ENCODE data around the gene NRIP1. TPM values are rescaled to one million over a fixed set of nuclear protein-coding genes. Genes with fewer than 3 reads are reported as not detected.
A peak's percentile ranks its signal among the peaks of the same experiment; 100 is the strongest.

NRIP1 gene
- total and polyA plus RNA-seq, 2 of the 13 experiments (the other 11 are each of a cell fraction or from before 2014, with no cell fraction given): 21.0 to 69.0 TPM

- FAIRE-seq (no peak), ATAC-seq (no peak), DNase-seq (ENCODE audit: low spot score) (no peak)
- Histone ChIP-seq H2AFZ (ENCODE audit: low read length) (no peak overlapping the region), H3K36me3 (replicated peaks in 1 of 2; ENCODE audit: control insufficient read depth in 1 of 2, insufficient read depth in 2 of 2, low read length in 2 of 2) (no peaks in the 10 kb centered on the region; a peak in 1 of 5 replicates), H3K79me2 (ENCODE audit: insufficient read depth, low read length) (peaks cover 100% of the 10 kb centered on the region), H3K4me2 (ENCODE audit: low read depth, low read length) (peak overlapping the region; percentile 43), H3K9ac (ENCODE audit: insufficient read depth, low read depth, low read length) (no peak overlapping the region), H3K27me3 (ENCODE audit: control insufficient read depth in 1 of 2, insufficient read depth in 2 of 2, low read length in 2 of 2) (no peaks in the 10 kb centered on the region; a peak in 1 of 5 replicates), H3K27ac (ENCODE audit: extremely low read length, insufficient read depth, low read length) (no peak overlapping the region), H3K9me3 (ENCODE audit: low read length) (no peaks in the 10 kb centered on the region), H4K20me1 (ENCODE audit: insufficient read depth, low read length) (peaks cover 100% of the 10 kb centered on the region), H3K4me3 (replicated peaks in 1 of 3; ENCODE audit: insufficient read depth in 1 of 3, low read depth in 2 of 3, low read length in 3 of 3) (no peak overlapping the region), H3K4me1 (ENCODE audit: insufficient read depth, low read length) (peaks cover 74% of the 10 kb centered on the region)
- 83% methylated on average over 4 of the region's 4 CpGs for WGBS (ENCODE audit: low lambda C conversion rate)
- in situ Hi-C loops (cut with HindIII; ENCODE audit: extremely low pct_ligation_motif_present, low pct_unique_long_range_greater_than_20kb): no loop called here
- TF ChIP-seq TRIM24 (CRISPR knock-in tag; IDR thresholded peaks at IDR 0.05) (no peak), ZNF558 (CRISPR knock-in tag; IDR thresholded peaks at IDR 0.05; ENCODE audit: borderline replicate concordance) (no peak), MZF1 (CRISPR knock-in tag; IDR thresholded peaks at IDR 0.05; ENCODE audit: borderline replicate concordance) (no peak), NAIF1 (CRISPR knock-in tag; IDR thresholded peaks at IDR 0.05; ENCODE audit: borderline replicate concordance) (no peak)
- BruUV-seq (replicated peaks): no TSS peak
- ChIA-PET CTCF (ENCODE audit: low intra/inter-chr PET ratio, low total read pairs) (no interaction called here), POLR2A (no interaction called here)
- intact Hi-C loops (cut with micrococcal nuclease; ENCODE audit: unreplicated experiment): no loop called here
These were observed 12.4 kb downstream of the NRIP1 start for GRCh38 chr21:15052459-15052763.

- in situ Hi-C loops (cut with HindIII; ENCODE audit: extremely low pct_ligation_motif_present, low pct_unique_long_range_greater_than_20kb): no loop called here
- ChIA-PET CTCF (ENCODE audit: low intra/inter-chr PET ratio, low total read pairs) (no interaction called here), POLR2A (interaction anchor here (0.8 kb wide), 1 partner anchor 13 kb away, joined by 3 read pairs; the partner anchor contains the start of gene NRIP1)
- ATAC-seq (peak; percentile 43), FAIRE-seq (no peak), DNase-seq (ENCODE audit: low spot score) (no peak)
- Histone ChIP-seq H3K4me3 (replicated peaks in 1 of 3; ENCODE audit: insufficient read depth in 1 of 3, low read depth in 2 of 3, low read length in 3 of 3) (peak overlapping the region in 1 of 3 experiments; percentile 2; a peak in 2 of 6 replicates), H3K36me3 (replicated peaks in 1 of 2; ENCODE audit: control insufficient read depth in 1 of 2, insufficient read depth in 2 of 2, low read length in 2 of 2) (no peaks in the 10 kb centered on the region; a peak in 1 of 5 replicates), H4K20me1 (ENCODE audit: insufficient read depth, low read length) (peaks cover 97% of the 10 kb centered on the region), H2AFZ (ENCODE audit: low read length) (no peak overlapping the region), H3K9me3 (ENCODE audit: low read length) (no peaks in the 10 kb centered on the region), H3K4me2 (ENCODE audit: low read depth, low read length) (peak overlapping the region; percentile 43), H3K9ac (ENCODE audit: insufficient read depth, low read depth, low read length) (no peak overlapping the region), H3K79me2 (ENCODE audit: insufficient read depth, low read length) (peaks cover 96% of the 10 kb centered on the region), H3K27me3 (ENCODE audit: control insufficient read depth in 1 of 2, insufficient read depth in 2 of 2, low read length in 2 of 2) (no peaks in the 10 kb centered on the region; a peak in 1 of 5 replicates), H3K4me1 (ENCODE audit: insufficient read depth, low read length) (peaks cover 69% of the 10 kb centered on the region), H3K27ac (ENCODE audit: extremely low read length, insufficient read depth, low read length) (peak overlapping the region; percentile 3)
- BruUV-seq (replicated peaks): no TSS peak
- TF ChIP-seq ZNF235 (CRISPR knock-in tag; IDR thresholded peaks at IDR 0.05; ENCODE audit: borderline replicate concordance) (no peak), ZNF652 (CRISPR knock-in tag; IDR thresholded peaks at IDR 0.05; ENCODE audit: borderline replicate concordance, low read depth) (peak; percentile 55; the same call in 1 of the 2 replicates)
- intact Hi-C loops (cut with micrococcal nuclease; ENCODE audit: unreplicated experiment): no loop called here
- WGBS (ENCODE audit: low lambda C conversion rate): 60% methylated on average over 9 of the region's 9 CpGs
These were observed 12.9 kb downstream of the NRIP1 start for GRCh38 chr21:15051644-15052458.

Measured in HepG2 (cell line).